ENCODE results near the gene TPX2. TPM values are rescaled to one million over a fixed set of nuclear protein-coding genes. Genes with fewer than 3 reads are reported as not detected.
"Not testable (repeated sequence)": the region's sequence is repeated elsewhere in the genome, so short reads cannot be mapped to it uniquely, and the experiment has no call there.

The TPX2 gene
- total RNA-seq, 1 donor from 2014 or later: 16.5 TPM

DNA sequence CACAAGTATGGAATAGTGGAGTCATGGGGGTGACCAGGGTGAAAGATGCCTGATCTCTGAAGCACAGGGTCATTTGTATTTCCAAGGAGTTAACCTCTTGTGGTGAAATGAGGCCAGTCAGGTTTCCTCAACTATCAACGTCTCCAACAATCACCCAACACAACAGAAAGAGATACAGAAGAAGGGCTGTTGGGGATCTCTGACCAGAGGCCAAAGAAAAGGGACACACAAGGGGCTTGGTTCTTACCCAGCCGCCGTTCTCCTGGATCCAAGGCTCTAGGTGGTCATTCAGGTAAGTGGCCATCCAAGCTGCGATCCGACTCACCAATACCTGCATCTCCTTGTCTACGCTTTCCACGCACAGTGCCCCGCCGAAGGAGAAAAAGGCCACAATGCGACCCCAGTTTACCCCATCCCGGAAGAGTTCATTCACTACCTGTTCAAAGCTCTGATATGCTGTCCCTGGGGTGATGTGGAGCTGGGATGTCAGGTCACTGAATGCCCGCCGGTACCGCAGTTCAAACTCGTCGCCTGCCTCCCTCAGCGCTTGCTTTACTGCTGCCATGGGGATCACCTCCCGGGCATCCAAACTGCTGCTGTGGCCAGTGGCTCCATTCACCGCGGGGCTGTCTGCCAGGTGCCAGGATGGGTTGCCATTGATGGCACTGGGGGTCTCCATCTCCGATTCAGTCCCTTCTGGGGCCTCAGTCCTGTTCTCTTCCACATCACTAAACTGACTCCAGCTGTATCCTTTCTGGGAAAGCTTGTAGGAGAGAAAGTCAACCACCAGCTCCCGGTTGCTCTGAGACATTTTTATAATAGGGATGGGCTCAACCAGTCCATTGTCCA is 17.5 kb upstream of the TPX2 start:
- no peak for DNase-seq

DNA sequence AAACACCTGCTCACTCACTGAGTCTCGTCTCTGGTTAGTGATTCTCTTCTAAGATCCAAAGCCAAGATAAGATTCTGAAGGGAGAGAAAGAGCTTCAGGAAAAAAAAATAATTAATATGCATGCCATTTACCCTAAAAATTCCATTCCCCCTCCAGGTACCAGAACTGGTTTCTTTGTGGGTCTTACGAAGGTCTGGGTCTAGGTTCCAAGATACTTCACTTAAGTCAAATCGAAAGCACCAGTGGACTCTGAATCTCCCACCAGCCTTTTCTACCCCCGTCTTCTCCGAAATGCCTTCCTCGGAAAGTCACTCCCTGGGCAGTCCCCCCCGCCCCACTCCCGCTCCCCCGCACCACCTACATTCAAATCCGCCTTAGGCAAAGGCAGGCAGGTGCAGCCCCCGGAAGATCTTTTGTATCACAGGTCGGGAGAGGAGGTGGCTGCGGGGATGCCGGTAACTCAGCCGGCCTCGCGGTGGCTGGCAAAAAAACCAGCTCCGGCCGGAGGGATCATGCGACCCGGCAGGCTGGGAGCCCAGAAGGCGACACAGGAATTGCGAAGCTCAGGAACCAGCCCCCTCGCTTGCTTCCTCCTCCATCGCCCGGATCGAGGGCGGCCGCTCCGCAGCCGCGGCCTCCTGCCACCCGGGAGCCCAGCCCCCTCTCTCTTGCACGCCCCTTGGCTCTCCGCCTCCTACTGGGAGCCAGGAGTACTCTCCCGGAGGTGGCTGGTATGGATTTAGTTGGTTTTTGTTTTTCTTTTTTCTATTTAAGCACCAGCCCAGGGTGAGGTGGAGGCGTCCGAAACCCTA is 16.6 kb upstream of the TPX2 start, which contains the start of gene BCL2L1:
Gene BCL2L1, minus strand, starts transcription at position 612 of the 812 bp plus-strand sequence. CDS start 650 bp downstream, outside the sequence.
- peak; percentile 92 for DNase-seq

DNA sequence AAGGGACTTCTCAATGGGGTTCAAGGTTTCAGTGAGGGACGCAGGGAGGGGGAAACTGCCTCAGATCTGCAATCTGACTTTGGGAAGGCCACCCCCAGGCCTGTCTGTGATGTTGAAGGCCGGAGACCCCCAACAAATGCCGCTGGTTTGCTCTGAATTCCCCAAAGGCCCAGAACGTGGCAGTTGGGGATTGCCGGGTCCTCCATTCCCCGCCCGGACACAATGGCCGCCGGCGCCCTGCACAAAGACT is 16.1 kb upstream of the TPX2 start:
- DNase-seq: no peak

DNA sequence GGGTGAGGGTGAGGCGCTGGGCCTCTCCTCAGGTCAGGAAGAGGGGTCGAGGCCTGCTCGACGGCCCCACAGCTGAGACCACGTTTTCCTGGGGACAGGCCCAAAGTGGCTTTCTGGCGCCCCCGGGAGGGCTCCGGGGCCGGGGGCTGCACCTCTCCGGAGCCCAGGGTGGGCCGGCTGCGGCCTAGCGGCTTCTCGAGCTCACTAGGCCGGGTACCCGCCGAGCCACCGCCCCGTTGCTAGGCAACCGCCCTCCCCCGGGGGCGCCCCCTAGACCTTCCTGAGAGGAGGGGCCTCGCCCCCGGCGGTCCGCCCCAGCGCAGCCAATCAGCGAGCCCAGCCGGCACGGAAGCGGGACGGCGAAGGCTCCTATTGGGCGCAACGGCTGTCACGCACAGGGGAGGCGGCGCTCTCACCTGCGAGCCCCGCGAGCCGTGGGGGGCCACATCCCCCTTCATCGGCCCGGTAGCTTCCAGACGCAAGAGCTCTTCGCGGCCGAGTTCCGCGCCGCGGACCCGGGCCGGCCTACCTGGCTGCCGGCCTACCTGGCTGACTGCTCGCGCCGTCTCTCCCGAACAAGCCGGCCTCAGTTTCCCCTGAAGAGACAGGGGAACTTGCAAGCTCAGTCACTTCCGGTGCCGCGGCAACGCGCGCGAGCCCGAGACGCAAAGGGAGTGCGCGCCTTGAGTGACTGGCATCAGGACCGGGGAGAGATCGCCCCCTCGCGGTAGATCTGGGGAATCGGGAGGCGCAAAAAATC is 15.6 kb upstream of the TPX2 start:
- peak; percentile 99 for DNase-seq

DNA sequence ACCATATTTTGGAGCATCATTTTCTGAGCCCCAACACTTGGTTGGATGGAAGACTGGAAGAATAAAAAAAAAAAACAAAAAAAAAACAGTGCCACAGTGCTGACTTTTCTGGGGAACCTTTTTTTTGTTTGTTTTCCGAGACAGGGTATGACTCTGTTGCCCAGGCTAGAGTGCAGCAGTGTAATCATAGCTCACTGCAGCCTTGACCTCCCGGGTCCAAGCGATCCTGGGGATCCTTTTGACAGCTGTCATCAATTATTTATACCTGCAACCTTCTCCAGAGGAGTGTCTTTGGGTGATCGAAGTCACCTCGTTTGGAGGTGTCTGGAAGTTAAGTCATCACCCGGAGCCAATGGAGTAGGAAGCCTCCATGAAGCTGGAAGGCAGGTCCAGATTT is 7.8 kb upstream of the TPX2 start:
- no peak for DNase-seq

DNA sequence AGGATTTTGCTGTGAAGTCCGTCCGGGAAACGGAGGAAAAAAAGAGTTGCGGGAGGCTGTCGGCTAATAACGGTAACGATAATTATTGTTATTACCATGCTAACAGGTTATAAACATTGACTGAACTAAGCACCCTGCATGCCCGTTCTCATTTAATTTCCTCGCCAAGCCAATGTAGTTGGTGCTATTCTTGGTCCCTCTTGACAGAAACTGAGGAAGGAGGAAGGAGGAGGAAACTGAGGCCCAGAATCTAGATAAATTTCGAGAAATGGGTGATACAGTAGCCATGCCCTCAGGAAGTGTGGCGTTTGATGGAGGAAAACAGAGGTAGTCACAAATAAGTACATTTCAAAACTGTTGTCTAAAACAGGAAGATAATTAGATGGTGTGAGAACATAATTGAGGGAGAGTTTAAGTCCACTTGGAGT is 474 bp downstream of the TPX2 start:
- no peak for DNase-seq

DNA sequence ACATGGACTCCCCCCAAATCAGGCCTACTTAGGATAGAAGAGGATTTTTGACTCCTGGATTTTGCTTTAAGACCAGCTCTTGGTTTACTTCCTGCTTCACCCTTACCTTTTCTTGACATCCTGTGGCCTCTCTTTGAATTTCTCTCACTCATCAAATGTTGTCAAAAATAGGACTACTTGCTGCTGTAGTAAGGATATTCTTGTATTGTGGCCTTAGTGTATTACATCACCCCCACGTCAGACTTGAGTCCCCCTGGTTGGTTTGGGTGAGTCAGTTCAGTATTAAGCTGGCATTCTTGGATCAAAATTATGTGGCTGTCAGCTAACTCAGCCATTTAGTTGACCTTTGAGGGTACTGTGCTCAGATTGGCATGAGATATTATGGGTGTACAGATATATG is 1.1 kb downstream of the TPX2 start:
- DNase-seq: peak; percentile 65

DNA sequence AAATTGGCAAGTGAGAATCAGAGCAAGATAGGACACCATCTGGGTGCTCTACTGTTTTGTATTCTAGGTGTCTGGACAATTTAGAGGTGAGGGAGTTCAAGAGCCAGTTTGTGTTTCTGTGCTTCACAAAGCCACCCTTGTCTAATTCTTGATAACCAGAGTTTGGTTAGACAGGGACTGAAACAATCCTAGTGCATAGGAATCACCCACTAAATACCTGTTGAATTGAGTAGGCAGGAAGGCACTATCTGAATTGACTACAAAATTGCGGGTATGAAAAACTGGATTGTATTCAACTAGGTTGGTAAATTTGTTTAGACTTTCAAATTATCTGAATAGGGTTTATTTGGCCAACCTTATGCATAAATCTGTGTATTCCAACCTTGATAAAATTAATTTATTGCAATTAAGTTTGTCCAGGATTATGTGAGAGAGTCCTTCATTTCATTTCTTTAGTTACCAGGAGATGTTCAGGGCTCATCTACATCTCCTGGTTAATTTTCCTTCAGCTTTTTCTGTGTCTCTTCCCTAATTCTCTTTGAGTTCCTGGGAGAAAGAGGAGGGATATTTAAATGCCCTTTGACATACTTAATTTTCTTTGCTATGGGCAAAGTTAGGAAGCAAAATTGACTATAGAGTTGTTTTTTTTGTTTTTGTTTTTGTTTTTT is 1.7 kb downstream of the TPX2 start:
- no peak for DNase-seq

DNA sequence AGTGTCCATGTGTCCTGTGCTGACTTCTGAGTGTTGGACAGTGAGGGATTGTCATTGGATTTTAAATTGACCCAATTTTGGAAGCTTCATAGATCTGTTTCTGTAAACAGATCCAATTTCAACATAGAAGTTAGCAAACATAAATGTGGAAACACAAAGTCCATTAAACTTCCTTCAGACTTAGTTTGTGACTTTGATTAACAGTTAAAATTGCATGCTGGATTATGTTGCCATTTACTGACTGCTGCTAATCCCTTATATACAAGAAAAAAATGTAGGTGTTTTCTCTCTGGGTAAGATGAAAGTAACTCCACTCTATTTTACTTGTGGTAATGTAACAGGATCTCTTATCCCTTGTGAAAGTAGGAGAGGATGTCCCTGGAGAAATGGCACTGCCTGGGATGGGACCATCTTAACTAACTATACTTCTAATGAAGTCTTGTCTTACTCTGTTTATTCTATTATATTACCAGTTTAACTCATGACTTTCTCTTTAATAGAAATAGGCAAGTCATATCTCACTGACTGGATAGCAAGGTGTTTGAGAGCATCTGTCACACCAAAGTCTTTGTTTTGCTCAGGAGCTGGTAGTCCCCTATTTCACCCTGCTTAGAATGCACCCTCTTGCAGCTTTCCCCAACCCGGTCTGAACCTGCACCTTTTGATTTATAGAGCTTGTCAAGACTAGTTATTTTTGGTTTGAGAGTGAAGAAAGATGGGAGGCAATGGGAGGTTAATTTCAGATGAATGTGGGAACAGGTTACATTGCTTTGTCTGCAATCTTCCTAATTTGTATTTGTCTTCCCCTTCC is 7.2 kb downstream of the TPX2 start:
- no peak for DNase-seq

DNA sequence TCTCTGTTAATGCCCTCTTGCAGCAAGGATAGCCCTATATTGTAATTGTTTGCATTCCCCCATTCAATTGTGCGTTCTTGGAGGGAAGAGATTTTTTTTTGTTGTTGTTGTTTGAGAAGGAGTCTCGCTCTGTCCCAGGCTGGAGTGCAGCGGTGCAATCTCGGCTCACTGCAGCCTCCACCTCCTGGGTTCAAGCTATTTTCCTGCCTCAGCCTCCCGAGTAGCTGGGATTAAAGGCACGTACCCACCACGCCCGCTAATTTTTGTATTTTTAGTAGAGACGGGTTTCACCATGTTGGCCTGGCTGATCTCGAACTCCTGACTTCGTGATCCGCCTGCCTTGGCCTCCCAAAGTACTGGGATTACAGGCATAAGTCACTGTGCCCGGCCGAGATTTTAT is 7.9 kb downstream of the TPX2 start:
- not testable (repeated sequence) for DNase-seq

DNA sequence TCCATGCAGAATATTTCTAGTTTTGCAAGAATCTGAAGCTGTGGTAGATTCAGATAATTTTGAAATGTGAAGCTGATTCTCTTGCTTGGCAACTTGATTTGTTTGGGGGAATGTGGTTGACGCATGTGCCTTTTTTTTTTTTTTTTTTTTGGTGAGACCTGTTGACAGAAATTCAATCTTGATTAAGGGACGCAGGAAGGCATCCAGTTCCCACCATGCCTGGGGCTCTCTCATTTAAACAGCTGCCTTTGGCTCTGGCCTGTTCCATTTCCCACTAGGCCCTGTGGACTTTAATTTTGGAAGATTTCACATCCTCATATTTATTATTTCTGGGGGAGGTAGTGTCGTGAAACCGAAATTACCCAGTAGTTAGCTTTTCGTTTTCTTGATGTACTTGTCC is 8.6 kb downstream of the TPX2 start:
- no peak for DNase-seq

DNA sequence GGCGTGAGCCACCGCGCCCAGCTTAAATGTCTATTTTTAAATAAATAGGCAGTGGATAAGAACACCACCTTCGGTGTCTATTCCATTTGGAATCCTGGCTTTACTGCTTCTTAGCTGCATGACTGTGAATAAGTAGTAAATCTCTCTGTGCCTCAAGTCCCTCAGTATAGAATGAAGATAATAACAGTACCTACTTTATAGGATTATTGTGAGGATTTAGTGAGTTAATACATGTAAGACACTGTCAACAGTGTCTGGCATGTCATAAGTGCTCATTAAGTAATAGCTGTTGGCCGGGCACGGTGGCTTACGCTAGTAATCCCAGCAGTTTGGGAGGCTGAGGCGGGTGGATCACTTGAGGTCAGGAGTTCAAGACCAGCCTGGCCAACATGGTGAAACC is 10.1 kb downstream of the TPX2 start:
- DNase-seq: no peak

DNA sequence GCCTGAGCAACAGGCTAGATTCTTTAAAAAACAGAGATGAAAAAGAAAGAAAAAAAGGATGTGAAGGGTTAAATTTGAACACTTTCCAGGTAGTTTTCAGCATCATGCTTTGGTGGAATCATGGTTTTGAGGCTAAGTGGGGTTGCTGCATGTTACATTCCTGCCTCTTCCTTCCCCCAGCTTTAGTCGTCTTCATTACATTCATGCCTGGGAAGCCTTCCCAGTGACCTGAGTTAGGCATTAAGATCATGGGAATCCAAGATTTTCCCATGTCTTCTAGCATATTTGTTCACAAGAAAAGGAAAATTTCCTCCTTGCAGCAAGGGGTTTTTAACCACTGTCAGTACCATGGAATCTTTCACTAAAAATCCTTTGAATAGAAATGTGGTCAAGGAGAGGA is 12.0 kb downstream of the TPX2 start:
- peak; percentile 12 for DNase-seq

DNA sequence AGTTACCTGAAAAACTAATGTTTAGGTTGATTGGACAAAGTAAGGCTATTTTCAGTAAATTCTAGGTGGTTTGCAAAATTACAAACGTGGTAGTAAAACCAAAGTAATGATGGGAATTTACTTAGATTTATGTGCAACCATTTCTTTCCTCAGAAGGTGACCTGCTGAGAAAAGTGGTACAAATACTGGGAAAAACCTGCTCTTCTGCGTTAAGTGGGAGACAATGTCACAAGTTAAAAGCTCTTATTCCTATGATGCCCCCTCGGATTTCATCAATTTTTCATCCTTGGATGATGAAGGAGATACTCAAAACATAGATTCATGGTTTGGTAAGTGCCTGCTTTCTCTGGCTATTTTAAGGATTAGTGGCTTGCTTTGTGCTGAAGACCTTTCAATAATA is 18.2 kb downstream of the TPX2 start:
- no peak for DNase-seq

DNA sequence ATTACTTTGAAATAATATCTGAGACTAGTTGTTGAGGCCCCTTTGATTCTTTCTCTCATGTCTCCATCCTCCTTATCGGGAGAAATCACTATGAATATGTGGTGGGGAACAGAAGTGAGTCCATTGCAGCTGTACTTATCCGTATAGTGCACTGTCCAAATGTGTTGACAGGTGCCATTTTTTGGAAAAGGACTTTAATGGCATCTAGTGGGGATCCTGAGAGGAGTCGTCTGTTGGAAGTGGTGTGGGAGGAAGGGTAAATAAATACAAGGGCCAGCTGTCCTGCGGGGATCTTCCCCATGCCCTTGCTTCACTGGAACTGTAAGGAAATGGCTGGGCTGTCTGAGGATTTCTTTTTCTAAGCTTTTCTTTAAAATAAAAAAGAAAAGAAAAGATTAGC is 19.4 kb downstream of the TPX2 start:
- no peak for DNase-seq

DNA sequence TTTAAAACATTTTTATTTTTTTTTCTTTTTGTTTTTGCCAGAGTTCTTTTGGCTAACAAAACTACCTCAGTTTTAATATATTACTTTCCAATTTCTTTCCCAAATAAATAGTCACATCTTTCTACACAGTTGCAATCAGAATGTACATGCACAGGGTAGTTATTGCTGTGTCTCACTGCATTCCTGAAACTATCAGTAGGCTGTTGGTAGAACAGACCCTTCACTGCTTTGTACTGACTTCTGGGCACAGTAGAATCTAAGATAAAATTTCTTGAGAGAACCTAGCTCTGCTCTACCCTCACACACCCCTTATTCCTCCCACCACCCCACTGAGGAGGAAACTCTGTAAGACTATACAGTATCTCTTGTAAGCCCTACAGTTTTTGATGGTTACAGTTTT is 19.9 kb downstream of the TPX2 start:
- no peak for DNase-seq

DNA sequence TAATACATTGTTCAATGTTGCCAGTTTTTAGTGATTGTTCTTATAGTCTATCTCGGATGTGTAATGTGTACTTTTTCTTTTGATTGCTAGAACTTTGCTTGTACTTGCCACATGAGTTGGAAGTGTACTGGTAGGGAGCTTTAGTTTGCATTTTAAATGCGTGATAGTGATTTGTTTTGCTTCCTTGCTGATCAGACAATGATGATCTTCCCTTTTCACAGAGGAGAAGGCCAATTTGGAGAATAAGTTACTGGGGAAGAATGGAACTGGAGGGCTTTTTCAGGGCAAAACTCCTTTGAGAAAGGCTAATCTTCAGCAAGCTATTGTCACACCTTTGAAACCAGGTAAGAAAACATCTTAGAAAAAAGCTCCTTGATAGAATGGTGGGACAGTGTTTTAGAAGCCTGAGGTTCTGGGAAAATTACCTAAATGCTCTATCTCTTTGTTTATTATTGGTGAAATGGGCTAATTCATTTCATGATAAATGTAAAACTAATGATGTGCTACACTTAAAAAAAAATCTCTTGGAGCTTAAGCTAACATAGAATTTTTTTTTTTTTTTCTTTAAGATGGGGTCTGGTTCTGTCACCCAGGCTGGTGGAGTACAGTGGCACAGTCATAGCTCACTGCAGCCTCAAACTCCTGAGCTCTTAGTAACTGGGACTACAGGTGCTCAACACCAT is 20.9 kb downstream of the TPX2 start:
- no peak for DNase-seq

DNA sequence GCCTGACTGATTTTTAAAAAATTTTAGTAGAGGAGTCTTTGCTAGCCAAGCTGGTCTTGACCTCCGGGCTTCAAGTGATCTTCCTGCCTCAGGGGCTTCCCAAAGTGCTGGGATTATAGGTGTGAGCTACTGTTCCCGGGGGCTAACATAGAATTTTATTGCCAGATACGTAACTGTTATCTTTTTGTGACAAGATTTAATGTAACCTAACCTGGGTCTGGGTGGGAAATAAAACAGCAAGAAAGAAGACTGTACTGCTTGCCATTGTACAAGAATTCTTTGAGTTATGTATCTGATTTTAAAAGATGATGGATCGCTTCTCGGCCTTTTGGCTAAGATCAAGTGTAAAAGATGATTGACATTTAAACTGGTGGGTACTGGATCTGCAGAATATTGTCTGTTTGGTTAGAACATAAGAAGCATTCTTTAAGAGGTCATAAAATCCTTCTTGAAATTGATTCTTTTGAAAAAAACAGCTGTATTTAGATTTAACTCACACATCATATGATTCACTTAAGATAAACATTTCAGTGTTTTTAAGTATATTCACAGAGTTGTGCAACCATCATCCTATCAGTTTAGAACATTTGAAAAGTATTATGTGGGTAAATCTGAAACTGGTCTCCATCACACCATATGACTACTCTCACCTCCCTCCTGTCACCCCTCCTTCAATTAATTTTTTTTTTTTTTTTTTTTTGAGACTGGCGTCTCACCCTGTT is 21.6 kb downstream of the TPX2 start:
- no peak for DNase-seq

DNA sequence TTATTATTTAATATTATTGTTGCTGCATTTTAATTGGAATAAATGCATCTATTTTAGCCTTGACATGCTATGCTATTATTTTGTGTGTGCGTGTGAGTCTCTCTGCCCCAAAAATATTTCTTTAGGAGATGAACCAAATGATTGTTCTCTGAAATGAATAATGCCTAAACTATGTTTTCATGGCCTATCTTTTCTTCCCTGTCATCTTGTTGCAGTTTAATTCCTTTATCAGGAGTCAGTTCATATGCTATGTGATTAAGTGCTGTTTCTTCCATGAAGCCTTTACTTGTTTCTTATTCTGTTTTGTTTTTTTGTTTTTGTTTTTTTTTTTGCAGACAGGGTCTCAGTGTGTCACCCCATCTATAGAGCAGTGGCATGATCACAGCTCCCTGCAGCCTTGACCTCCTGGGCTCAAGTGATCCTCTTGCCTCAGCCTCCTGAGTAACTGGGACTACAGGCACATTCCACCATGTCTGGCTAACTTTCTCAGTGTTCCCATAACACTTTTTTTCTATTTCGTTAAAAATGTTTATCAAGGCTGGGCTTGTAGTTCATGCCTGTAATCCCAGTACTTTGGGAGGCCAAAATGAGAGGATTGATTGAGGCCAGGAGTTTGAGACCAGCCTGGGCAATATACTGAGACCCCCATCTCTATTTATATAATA is 25.7 kb downstream of the TPX2 start:
- DNase-seq: no peak

DNA sequence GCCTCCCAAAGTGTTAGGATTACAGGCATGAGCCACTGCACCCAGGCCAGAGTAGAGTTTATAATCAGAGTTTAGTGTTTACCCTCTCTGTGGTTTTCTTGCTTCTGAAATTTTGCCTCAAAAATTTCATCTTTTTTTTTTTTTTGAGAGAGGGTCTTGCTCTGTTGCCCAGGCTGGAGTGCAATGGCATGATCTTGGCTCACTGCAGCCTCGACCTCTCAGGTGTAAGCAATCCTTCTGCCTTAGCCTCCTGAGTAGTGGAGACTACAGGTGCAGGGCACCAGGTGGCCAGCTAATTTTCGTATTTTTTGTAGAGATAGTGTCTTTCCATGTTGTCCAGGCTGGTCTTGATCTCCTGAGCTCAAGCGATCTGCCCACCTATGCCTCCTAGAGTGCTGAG is 28.7 kb downstream of the TPX2 start:
- DNase-seq: no peak

Data from dermis blood vessel endothelial cell (primary cell).